HEK293T (cell line): Measurements from ENCODE around the gene TRAT1.
A peak's percentile ranks its signal among the peaks of the same experiment; 100 is the strongest.

Source experiments
- CTCF ChIA-PET: fragments of 350-600 bp; formaldehyde crosslinking; extraction: SDS; loops from one replicate; lab custom pipeline; 2021; ENCODE audit warnings: antibody characterized with exemption, inconsistent platforms; lab: Yijun Ruan, JAX
- POLR2A ChIA-PET: fragments of 350-600 bp; formaldehyde crosslinking; extraction: SDS; loops from one replicate; lab custom pipeline; 2020; ENCODE audit warnings: antibody characterized with exemption, inconsistent platforms; lab: Yijun Ruan, JAX
- DNase-seq: peaks from one replicate; pipeline ENCODE4 v3.0.0; 2012; ENCODE audit warnings: mixed read lengths; ENCODE audit errors: extremely low spot score
- ARNT ChIP-seq: fragments of 450-650 bp; IDR thresholded peaks from 2 replicates; pipeline ENCODE4 v1.6.1; 2017; ENCODE audit warnings: mild to moderate bottlenecking
- BHLHE40 ChIP-seq: fragments of 450-650 bp; IDR thresholded peaks from 2 replicates; pipeline ENCODE4 v1.6.1; 2016; ENCODE audit warnings: mild to moderate bottlenecking, moderate library complexity, borderline replicate concordance
- CTBP1 ChIP-seq: fragments of 450-650 bp; IDR thresholded peaks from 2 replicates; pipeline ENCODE4 v1.6.1; 2016; ENCODE audit warnings: borderline replicate concordance
- ELF4 ChIP-seq: fragments of 450-650 bp; IDR thresholded peaks from 2 replicates; pipeline ENCODE4 v1.6.1; 2017; ENCODE audit warnings: antibody characterized with exemption
- FOXA1 ChIP-seq: fragments of 450-650 bp; IDR thresholded peaks from 2 replicates; pipeline ENCODE4 v1.6.1; 2016; ENCODE audit warnings: mild to moderate bottlenecking
- FOXK2 ChIP-seq: fragments of 450-650 bp; IDR thresholded peaks from 2 replicates; pipeline ENCODE4 v1.6.1; 2016; ENCODE audit warnings: mild to moderate bottlenecking
- FOXM1 ChIP-seq: fragments of 450-650 bp; IDR thresholded peaks from 2 replicates; pipeline ENCODE4 v1.6.1; 2017; ENCODE audit warnings: mild to moderate bottlenecking, borderline replicate concordance
- HDGF ChIP-seq: fragments of 450-650 bp; IDR thresholded peaks from 2 replicates; pipeline ENCODE4 v1.6.1; 2017; ENCODE audit warnings: antibody characterized with exemption, borderline replicate concordance
- L3MBTL2 ChIP-seq: fragments of 450-650 bp; conservative IDR thresholded peaks from 2 replicates; pipeline ENCODE4 v1.6.1; 2016; ENCODE audit warnings: mild to moderate bottlenecking
- LEF1 ChIP-seq: fragments of 450-650 bp; IDR thresholded peaks from 2 replicates; pipeline ENCODE4 v1.6.1; 2017; ENCODE audit warnings: mild to moderate bottlenecking, borderline replicate concordance
- NFRKB ChIP-seq: fragments of 450-650 bp; IDR thresholded peaks from 2 replicates; pipeline ENCODE4 v1.6.1; 2016; ENCODE audit warnings: mild to moderate bottlenecking, moderate library complexity
- PKNOX1 ChIP-seq: fragments of 450-650 bp; IDR thresholded peaks from 2 replicates; pipeline ENCODE4 v1.6.1; 2016
- SP1 ChIP-seq: fragments of 450-650 bp; IDR thresholded peaks from 2 replicates; pipeline ENCODE4 v1.6.1; 2017
- SUZ12 ChIP-seq: fragments of 450-650 bp; IDR thresholded peaks from 2 replicates; pipeline ENCODE4 v1.6.1; 2016; ENCODE audit warnings: mild to moderate bottlenecking
- TARDBP ChIP-seq: fragments of 450-650 bp; IDR thresholded peaks from 2 replicates; pipeline ENCODE4 v1.6.1; 2016
- ZNF384 ChIP-seq: fragments of 450-650 bp; IDR thresholded peaks from 2 replicates; pipeline ENCODE4 v1.6.1; 2016

TRAT1 gene

GRCh38 chr3:108826309-108827187, 4.0 kb downstream of the TRAT1 start:
- POLR2A ChIA-PET, result no interaction called here
- DNase-seq, result no peak
- CTCF ChIA-PET, result interaction anchor here (0.8 kb wide), 1 partner anchor 8 kb away, joined by 3 read pairs; no protein-coding TSS in a partner anchor
- peak; percentile 48; the same call in 1 of the 2 replicates for TF ChIP-seq CTBP1
- TF ChIP-seq LEF1, result no peak
- TF ChIP-seq L3MBTL2, result peak; percentile 37; the same call in 1 of the 2 replicates
- no peak for TF ChIP-seq BHLHE40
- peak; percentile 88 for TF ChIP-seq PKNOX1

- no peak for TF ChIP-seq ELF4
- TF ChIP-seq L3MBTL2, result no peak
- no peak for TF ChIP-seq HDGF
- no peak for TF ChIP-seq CTBP1
- TF ChIP-seq FOXK2, result no peak
- TF ChIP-seq FOXA1, result no peak
- TF ChIP-seq LEF1, result no peak
- TF ChIP-seq TARDBP, result no peak
- TF ChIP-seq ZNF384, result no peak
- no peak for TF ChIP-seq NFRKB
- no peak for TF ChIP-seq FOXM1
- no peak for TF ChIP-seq SUZ12
- TF ChIP-seq SP1, result no peak
- TF ChIP-seq PKNOX1, result no peak
- TF ChIP-seq ARNT, result no peak
- no peak for TF ChIP-seq BHLHE40
- POLR2A ChIA-PET, result no interaction called here
- CTCF ChIA-PET, result interaction anchor here (1.0 kb wide), 1 partner anchor 12 kb away, joined by 4 read pairs; no protein-coding TSS in a partner anchor
- no peak for DNase-seq
Measured at GRCh38 chr3:108830381-108830780, 7.8 kb downstream of the TRAT1 start.

DNA sequence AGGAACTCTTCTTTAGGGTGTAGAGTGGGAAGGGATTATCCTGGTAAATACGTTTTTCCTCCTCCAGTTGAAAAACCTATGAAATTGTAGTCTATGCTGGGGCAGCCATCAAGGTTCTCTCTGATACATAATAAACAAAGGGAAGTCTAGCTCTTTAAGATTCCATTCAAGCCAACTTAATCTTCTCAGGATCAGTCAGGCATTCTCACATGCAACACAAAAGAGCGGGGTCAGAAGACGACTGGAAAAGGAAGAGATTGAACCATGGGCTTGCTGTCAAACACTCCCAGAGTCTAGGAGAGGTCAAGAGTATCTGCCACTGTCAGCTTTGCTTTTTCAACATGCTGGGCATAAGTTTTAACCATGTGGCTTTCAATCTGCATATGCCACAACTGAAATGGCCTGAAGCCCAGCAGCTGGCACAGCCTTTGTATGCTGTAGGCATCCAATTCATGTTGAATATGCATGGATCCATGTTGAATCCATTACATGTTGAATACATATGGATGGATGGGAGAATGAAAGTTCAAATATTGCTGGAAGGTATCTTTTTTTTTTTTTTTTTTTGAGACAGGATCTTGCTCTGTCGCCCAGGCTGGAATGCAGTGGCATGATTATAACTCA, 8.5 kb downstream of the TRAT1 start:
- no peak for DNase-seq
- ChIA-PET CTCF (interaction anchor here (1.0 kb wide), 1 partner anchor 13 kb away, joined by 4 read pairs; no protein-coding TSS in a partner anchor), POLR2A (no interaction called here)
- TF ChIP-seq FOXA1 (no peak), ELF4 (no peak), FOXK2 (no peak), CTBP1 (no peak), PKNOX1 (no peak), ARNT (no peak), L3MBTL2 (no peak), SUZ12 (no peak), HDGF (no peak), FOXM1 (no peak), TARDBP (no peak), NFRKB (no peak), ZNF384 (no peak), LEF1 (no peak), BHLHE40 (no peak), SP1 (no peak)

DNA sequence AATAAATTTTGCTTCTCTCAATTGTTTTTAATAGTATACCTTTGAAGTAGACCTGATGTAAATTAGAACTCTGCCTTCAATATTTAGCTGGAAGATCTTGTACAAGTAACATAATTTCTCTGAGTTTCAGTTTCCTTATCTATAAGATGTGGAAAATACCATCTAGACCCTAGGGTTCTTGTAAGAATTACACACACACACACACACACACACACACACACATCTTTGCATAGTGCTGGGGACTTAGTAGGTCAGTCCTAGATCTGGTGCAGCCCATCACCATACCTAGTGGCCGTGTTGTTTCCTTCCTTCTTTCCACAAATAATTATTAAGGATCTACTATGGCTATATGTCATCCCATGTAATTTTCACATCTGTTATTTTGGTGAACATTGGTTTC, 11.0 kb downstream of the TRAT1 start:
- no peak for DNase-seq
- ChIA-PET CTCF (interaction anchor here (0.5 kb wide), 1 partner anchor 20 kb away, joined by 4 read pairs; no protein-coding TSS in a partner anchor), POLR2A (no interaction called here)

GRCh38 chr3:108834551-108834950, 12.0 kb downstream of the TRAT1 start:
- CTCF ChIA-PET, result no interaction called here
- POLR2A ChIA-PET, result no interaction called here
- no peak for DNase-seq
- TF ChIP-seq SP1 (no peak), NFRKB (no peak), FOXM1 (no peak), FOXK2 (no peak), ARNT (no peak), TARDBP (no peak), BHLHE40 (no peak), LEF1 (no peak)

More for the DNA sequence above, 11.0 kb downstream of the TRAT1 start:
- no peak for TF ChIP-seq LEF1

DNA sequence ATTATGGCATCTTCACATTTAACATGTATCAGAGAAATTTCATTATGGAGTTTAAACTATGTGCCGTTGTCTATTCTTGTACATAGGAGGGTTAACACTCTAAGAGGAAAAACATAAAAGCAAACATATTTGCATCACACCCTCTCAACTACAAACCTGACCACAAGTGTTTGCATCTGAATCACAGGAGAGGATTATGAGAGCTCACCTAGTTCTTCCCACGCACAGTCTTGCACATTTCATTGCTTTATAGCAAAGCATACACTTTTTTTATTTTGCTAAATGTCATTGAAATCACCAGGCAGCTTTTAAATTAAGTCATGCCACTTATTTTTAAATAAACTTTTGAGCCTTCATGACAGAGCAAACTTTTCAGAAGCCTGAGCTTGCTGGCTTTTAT, 12.5 kb downstream of the TRAT1 start:
- ChIA-PET CTCF (no interaction called here), POLR2A (no interaction called here)
- TF ChIP-seq CTBP1, result no peak
- no peak for TF ChIP-seq NFRKB
- TF ChIP-seq HDGF, result no peak
- TF ChIP-seq FOXK2, result no peak
- TF ChIP-seq TARDBP, result no peak
- no peak for TF ChIP-seq FOXM1
- no peak for TF ChIP-seq ELF4
- TF ChIP-seq FOXA1, result no peak
- TF ChIP-seq BHLHE40, result no peak
- TF ChIP-seq ARNT, result no peak
- TF ChIP-seq L3MBTL2, result no peak
- no peak for TF ChIP-seq SUZ12
- no peak for TF ChIP-seq PKNOX1
- TF ChIP-seq LEF1, result no peak
- TF ChIP-seq ZNF384, result no peak
- TF ChIP-seq SP1, result no peak
- DNase-seq, result no peak
